ENCODE data around the gene NEK6. TPM values are rescaled to one million over a fixed set of nuclear protein-coding genes. Genes with fewer than 3 reads are reported as not detected.

NEK6 gene
- total RNA-seq, 3 donors from 2014 or later (not counting 1 experiment from before 2014, with no cell fraction given): 25.0 to 34.9 (median 33.0) TPM

- H3K4me1 Mint-ChIP-seq: peaks cover 40 to 59% of the 10 kb centered on the region in 2 donors
- 89% methylated on average over 15 of the region's 15 CpGs for WGBS (ENCODE audit: insufficient coverage)
- intact Hi-C loops (cut with micrococcal nuclease): no loop called here
- no peaks in the 10 kb centered on the region for H3K36me3 Mint-ChIP-seq
- Histone ChIP-seq H3K36me3 (ENCODE audit: control insufficient read depth, insufficient read depth, low read length) (no peaks in the 10 kb centered on the region), H3K9me3 (ENCODE audit: control insufficient read depth, insufficient read depth, low read length) (no peaks in the 10 kb centered on the region), H3K4me1 (ENCODE audit: control insufficient read depth, insufficient read depth, low read length) (peaks cover 58% of the 10 kb centered on the region), H3K27ac (ENCODE audit: low read length) (no peak overlapping the region), H3K4me3 (ENCODE audit: low read length) (no peak overlapping the region), H3K27me3 (ENCODE audit: control insufficient read depth, insufficient read depth, low read length) (no peaks in the 10 kb centered on the region)
- no peaks in the 10 kb centered on the region for H3K9me3 Mint-ChIP-seq
- DNase-seq (no peak), ATAC-seq (no peak)
- TF ChIP-seq, protein P1, sequence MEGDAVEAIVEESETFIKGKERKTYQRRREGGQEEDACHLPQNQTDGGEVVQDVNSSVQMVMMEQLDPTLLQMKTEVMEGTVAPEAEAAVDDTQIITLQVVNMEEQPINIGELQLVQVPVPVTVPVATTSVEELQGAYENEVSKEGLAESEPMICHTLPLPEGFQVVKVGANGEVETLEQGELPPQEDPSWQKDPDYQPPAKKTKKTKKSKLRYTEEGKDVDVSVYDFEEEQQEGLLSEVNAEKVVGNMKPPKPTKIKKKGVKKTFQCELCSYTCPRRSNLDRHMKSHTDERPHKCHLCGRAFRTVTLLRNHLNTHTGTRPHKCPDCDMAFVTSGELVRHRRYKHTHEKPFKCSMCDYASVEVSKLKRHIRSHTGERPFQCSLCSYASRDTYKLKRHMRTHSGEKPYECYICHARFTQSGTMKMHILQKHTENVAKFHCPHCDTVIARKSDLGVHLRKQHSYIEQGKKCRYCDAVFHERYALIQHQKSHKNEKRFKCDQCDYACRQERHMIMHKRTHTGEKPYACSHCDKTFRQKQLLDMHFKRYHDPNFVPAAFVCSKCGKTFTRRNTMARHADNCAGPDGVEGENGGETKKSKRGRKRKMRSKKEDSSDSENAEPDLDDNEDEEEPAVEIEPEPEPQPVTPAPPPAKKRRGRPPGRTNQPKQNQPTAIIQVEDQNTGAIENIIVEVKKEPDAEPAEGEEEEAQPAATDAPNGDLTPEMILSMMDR (IDR thresholded peaks at IDR 0.05): no peak
- H3K27ac Mint-ChIP-seq: no peak overlapping the region
- no peak overlapping the region for H3K4me3 Mint-ChIP-seq
- H3K27me3 Mint-ChIP-seq (ENCODE audit: low read depth in 2 of 2): no peaks in the 10 kb centered on the region
Observed at GRCh38 chr9:124283228-124283814, 25.6 kb downstream of the NEK6 start.

GRCh38 chr9:124284237-124284831 is 26.6 kb downstream of the NEK6 start:
- H3K27ac ChIP-seq (ENCODE audit: low read length): no peak overlapping the region
- Mint-ChIP-seq H3K4me3 (no peak overlapping the region), H3K27ac (peak overlapping the region; percentile 93 to 99), H3K4me1 (peaks cover 43 to 61% of the 10 kb centered on the region in 2 donors), H3K36me3 (no peaks in the 10 kb centered on the region), H3K9me3 (no peaks in the 10 kb centered on the region), H3K27me3 (ENCODE audit: low read depth in 2 of 2) (no peaks in the 10 kb centered on the region)
- ATAC-seq: no peak
- no peaks in the 10 kb centered on the region for H3K36me3 ChIP-seq (ENCODE audit: control insufficient read depth, insufficient read depth, low read length)
- H3K4me3 ChIP-seq (ENCODE audit: low read length): no peak overlapping the region
- no peaks in the 10 kb centered on the region for H3K9me3 ChIP-seq (ENCODE audit: control insufficient read depth, insufficient read depth, low read length)
- no peak for DNase-seq
- 93% methylated on average over 18 of the region's 18 CpGs for WGBS (ENCODE audit: insufficient coverage)
- TF ChIP-seq, protein P1 (IDR thresholded peaks at IDR 0.05): no peak
- peaks cover 59% of the 10 kb centered on the region for H3K4me1 ChIP-seq (ENCODE audit: control insufficient read depth, insufficient read depth, low read length)
- intact Hi-C loops (cut with micrococcal nuclease): no loop called here
- H3K27me3 ChIP-seq (ENCODE audit: control insufficient read depth, insufficient read depth, low read length): no peaks in the 10 kb centered on the region

DNA sequence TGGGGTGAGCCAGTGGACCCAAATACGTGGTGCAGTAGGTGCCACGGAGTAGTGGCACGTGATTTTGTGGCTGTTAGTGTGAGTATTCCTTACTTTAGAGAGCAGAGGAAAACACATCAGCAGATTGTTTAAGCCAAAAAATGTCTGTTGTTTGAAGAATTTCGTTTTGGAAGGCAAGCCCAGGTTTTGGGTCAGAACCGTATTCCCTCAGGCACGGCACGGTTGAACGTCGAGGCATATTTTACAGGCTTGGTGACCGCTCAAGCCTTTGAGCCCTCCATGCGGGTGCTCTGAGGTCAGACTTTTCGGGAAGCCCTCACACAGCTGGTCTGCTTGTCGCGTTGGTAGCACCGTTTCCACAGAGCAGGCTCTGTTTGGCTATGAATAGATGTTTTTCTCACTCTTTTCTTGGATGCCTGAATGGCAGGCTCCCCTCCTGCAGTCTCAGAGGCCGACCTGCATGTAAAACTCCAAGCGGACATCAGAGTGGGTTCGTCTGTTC is 27.2 kb downstream of the NEK6 start:
- no peak for DNase-seq
- Mint-ChIP-seq H3K4me1 (peaks cover 45 to 57% of the 10 kb centered on the region in 2 donors), H3K27me3 (ENCODE audit: low read depth in 2 of 2) (no peaks in the 10 kb centered on the region), H3K36me3 (no peaks in the 10 kb centered on the region), H3K4me3 (peak overlapping the region; percentile 87), H3K27ac (peak overlapping the region; percentile 93 to 99), H3K9me3 (no peaks in the 10 kb centered on the region)
- Histone ChIP-seq H3K27ac (ENCODE audit: low read length) (no peak overlapping the region), H3K4me3 (ENCODE audit: low read length) (no peak overlapping the region), H3K9me3 (ENCODE audit: control insufficient read depth, insufficient read depth, low read length) (no peaks in the 10 kb centered on the region), H3K36me3 (ENCODE audit: control insufficient read depth, insufficient read depth, low read length) (no peaks in the 10 kb centered on the region), H3K27me3 (ENCODE audit: control insufficient read depth, insufficient read depth, low read length) (no peaks in the 10 kb centered on the region), H3K4me1 (ENCODE audit: control insufficient read depth, insufficient read depth, low read length) (peaks cover 63% of the 10 kb centered on the region)
- intact Hi-C loops (cut with micrococcal nuclease): loop anchor here (5.0 kb wide), 1 partner anchor 68 kb away; no protein-coding TSS in a partner anchor
- no peak for ATAC-seq
- TF ChIP-seq, protein P1 (IDR thresholded peaks at IDR 0.05): no peak
- 80% methylated on average over 18 of the region's 18 CpGs for WGBS (ENCODE audit: insufficient coverage)
